Measurements from ENCODE around the gene ITGB2.

The ITGB2 gene

GRCh38 chr21:44878053-44878982 is 42.4 kb downstream of the ITGB2 start:
- DNase-seq (ENCODE audit: low spot score), result no peak
- ATAC-seq (ENCODE audit: low read depth), result peak; percentile 45
- Histone ChIP-seq H3K27ac (ENCODE audit: poor library complexity, severe bottlenecking) (peak overlapping the region; percentile 95), H3K4me3 (ENCODE audit: severe bottlenecking) (no peak overlapping the region), H3K4me1 (ENCODE audit: insufficient read depth, poor library complexity, severe bottlenecking) (peaks cover 61% of the 10 kb centered on the region), H3K9me3 (ENCODE audit: severe bottlenecking) (no peaks in the 10 kb centered on the region), H3K36me3 (ENCODE audit: low read depth) (no peaks in the 10 kb centered on the region), H3K27me3 (ENCODE audit: insufficient read depth, poor library complexity, severe bottlenecking) (no peaks in the 10 kb centered on the region)
- no peak for TF ChIP-seq CTCF (IDR thresholded peaks at IDR 0.05; ENCODE audit: poor library complexity, severe bottlenecking)

- TF ChIP-seq CTCF (IDR thresholded peaks at IDR 0.05; ENCODE audit: poor library complexity, severe bottlenecking), result no peak
- H3K36me3 ChIP-seq (ENCODE audit: low read depth), result no peaks in the 10 kb centered on the region
- no peak overlapping the region for H3K4me3 ChIP-seq (ENCODE audit: severe bottlenecking)
- peak overlapping the region; percentile 95 for H3K27ac ChIP-seq (ENCODE audit: poor library complexity, severe bottlenecking)
- H3K9me3 ChIP-seq (ENCODE audit: severe bottlenecking), result no peaks in the 10 kb centered on the region
- H3K4me1 ChIP-seq (ENCODE audit: insufficient read depth, poor library complexity, severe bottlenecking), result peaks cover 52% of the 10 kb centered on the region
- no peaks in the 10 kb centered on the region for H3K27me3 ChIP-seq (ENCODE audit: insufficient read depth, poor library complexity, severe bottlenecking)
- DNase-seq (ENCODE audit: low spot score), result no peak
- no peak for ATAC-seq (ENCODE audit: low read depth)
Measured at GRCh38 chr21:44876849-44877575, 43.7 kb downstream of the ITGB2 start.

DNA sequence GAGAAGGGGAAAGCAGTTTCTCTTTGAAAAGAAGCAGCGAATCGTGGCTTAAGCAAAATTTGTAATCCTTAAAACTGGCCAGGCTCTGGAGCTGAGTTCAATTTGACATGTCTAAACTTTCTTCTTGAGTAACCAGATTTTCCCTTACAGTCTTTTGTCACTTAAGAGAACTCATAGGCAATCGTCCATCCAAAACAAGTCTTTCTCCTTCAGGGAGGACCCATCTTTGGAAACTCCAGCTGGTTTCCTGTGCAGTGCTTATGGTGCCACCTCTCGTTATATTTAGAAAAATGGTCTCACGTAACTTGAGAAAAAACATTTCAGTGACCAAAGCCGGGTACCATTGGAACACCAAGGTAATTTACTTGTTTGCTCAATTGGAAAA is 45.4 kb downstream of the ITGB2 start:
- H3K4me3 ChIP-seq (ENCODE audit: severe bottlenecking), result peak overlapping the region; percentile 89
- no peaks in the 10 kb centered on the region for H3K9me3 ChIP-seq (ENCODE audit: severe bottlenecking)
- peak; percentile 53 for TF ChIP-seq CTCF (IDR thresholded peaks at IDR 0.05; ENCODE audit: poor library complexity, severe bottlenecking)
- ATAC-seq (ENCODE audit: low read depth) (no peak), DNase-seq (ENCODE audit: low spot score) (no peak)
- H3K27me3 ChIP-seq (ENCODE audit: insufficient read depth, poor library complexity, severe bottlenecking), result no peaks in the 10 kb centered on the region
- H3K36me3 ChIP-seq (ENCODE audit: low read depth), result peaks cover 6% of the 10 kb centered on the region; the same call in 1 of the 2 replicates
- peak overlapping the region; percentile 93 for H3K27ac ChIP-seq (ENCODE audit: poor library complexity, severe bottlenecking)
- peaks cover 50% of the 10 kb centered on the region for H3K4me1 ChIP-seq (ENCODE audit: insufficient read depth, poor library complexity, severe bottlenecking)

- no peak for ATAC-seq (ENCODE audit: low read depth)
- Histone ChIP-seq H3K36me3 (ENCODE audit: low read depth) (peaks cover 6% of the 10 kb centered on the region; the same call in 1 of the 2 replicates), H3K9me3 (ENCODE audit: severe bottlenecking) (no peaks in the 10 kb centered on the region), H3K4me1 (ENCODE audit: insufficient read depth, poor library complexity, severe bottlenecking) (peaks cover 50% of the 10 kb centered on the region), H3K4me3 (ENCODE audit: severe bottlenecking) (peak overlapping the region; percentile 89), H3K27ac (ENCODE audit: poor library complexity, severe bottlenecking) (peak overlapping the region; percentile 93), H3K27me3 (ENCODE audit: insufficient read depth, poor library complexity, severe bottlenecking) (no peaks in the 10 kb centered on the region)
- TF ChIP-seq CTCF (IDR thresholded peaks at IDR 0.05; ENCODE audit: poor library complexity, severe bottlenecking), result no peak
- no peak for DNase-seq (ENCODE audit: low spot score)
Measured at GRCh38 chr21:44874497-44875315, 46.0 kb downstream of the ITGB2 start.

Data from RWPE2 (cell line).